Activated B cell treated with CpG ODN at 0.5 μM for 24 hours (primary cell): Measurements from ENCODE around the gene GNAL. TPM values are rescaled to one million over a fixed set of nuclear protein-coding genes. Genes with fewer than 3 reads are reported as not detected.

Source experiments
- ATAC-seq: fragments of 200-7000 bp; cut with Tn5 transposase; one replicate; pipeline ENCODE4 v1.10.0; 2021; ENCODE audit warnings: low read depth, mild to moderate bottlenecking, moderate library complexity
- CTCF ChIA-PET: fragments of 350-600 bp; sonication (Branson Sonifier 250); formaldehyde crosslinking; loops from one replicate; lab custom pipeline; 2021; ENCODE audit warnings: antibody characterized with exemption; lab: Charles Lee
- POLR2A ChIA-PET: fragments of 350-600 bp; sonication (Branson Sonifier 250); formaldehyde crosslinking; loops from one replicate; lab custom pipeline; 2021; ENCODE audit warnings: antibody characterized with exemption; lab: Charles Lee
- DNase-seq: peaks from one replicate; pipeline ENCODE4 v3.0.0; 2022
- H3K27ac Mint-ChIP-seq: one replicate; pipeline ENCODE4 v1.8.0; 2020; ENCODE audit warnings: mixed read lengths
- H3K27me3 Mint-ChIP-seq: one replicate; pipeline ENCODE4 v1.8.0; 2021; ENCODE audit warnings: mixed read lengths
- H3K36me3 Mint-ChIP-seq: one replicate; pipeline ENCODE4 v1.8.0; 2021; ENCODE audit warnings: low read depth, mixed read lengths
- H3K4me1 Mint-ChIP-seq: one replicate; pipeline ENCODE4 v1.8.0; 2021; ENCODE audit warnings: mixed read lengths
- H3K4me3 Mint-ChIP-seq: one replicate; pipeline ENCODE4 v1.8.0; 2020; ENCODE audit warnings: mild to moderate bottlenecking, mixed read lengths
- H3K9me3 Mint-ChIP-seq: one replicate; pipeline ENCODE4 v1.8.0; 2020; ENCODE audit warnings: mixed read lengths
- CTCF ChIP-seq: fragments of 200-600 bp; IDR thresholded peaks from one replicate; pipeline ENCODE4 v1.8.0; 2022; ENCODE audit warnings: antibody characterized with exemption, mild to moderate bottlenecking
- intact Hi-C: fragments of 100-400 bp; cut with micrococcal nuclease; formaldehyde crosslinking; loops from one replicate; pipeline ENCODE4 v1.15.1; 2024
- total RNA-seq: library from RNA; stranded (reverse); gene quantifications from 2 replicates; pipeline ENCODE4 v1.2.3, GENCODE V29; 2022

GNAL gene
- total RNA-seq, 1 donor from 2014 or later, result not detected

DNA sequence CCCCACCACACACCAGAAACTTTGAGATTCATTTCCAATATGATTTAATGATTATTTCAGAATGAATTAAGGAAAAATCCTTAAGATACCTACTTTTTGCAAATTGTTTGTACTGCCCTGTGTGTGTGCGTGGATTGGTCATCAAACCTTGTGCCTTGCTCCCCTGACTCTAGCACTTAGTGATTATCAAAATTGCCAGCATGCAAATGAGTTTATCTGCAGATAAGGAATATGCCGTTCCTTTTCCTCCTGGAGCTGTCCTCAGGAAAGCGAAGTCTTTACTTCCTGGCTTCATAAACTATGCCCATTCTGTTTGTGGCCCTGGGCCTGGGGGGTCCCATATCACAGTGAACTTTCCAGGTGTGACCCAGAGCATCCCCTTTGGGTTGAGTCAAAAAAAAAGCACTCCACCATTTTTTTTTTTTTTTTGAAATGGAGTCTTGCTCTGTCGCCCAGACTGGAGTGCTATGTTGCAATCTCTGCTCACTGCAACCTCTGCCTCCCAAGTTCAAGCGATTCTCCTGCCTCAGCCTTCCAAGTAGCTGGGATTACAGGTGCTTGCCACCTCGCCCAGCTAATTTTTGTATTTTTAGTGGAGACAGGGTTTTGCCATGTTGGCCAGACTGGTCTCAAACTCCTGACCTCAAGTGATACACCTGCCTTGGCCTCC, 173.5 kb downstream of the GNAL start:
- ChIA-PET POLR2A (no interaction called here), CTCF (no interaction called here)
- Mint-ChIP-seq H3K9me3 (no peaks in the 10 kb centered on the region), H3K27ac (no peak overlapping the region), H3K27me3 (peaks cover 6% of the 10 kb centered on the region), H3K36me3 (no peaks in the 10 kb centered on the region), H3K4me3 (no peak overlapping the region), H3K4me1 (no peaks in the 10 kb centered on the region)
- DNase-seq (no peak), ATAC-seq (no peak)
- intact Hi-C loops, result no loop called here
- TF ChIP-seq CTCF, result no peak

DNA sequence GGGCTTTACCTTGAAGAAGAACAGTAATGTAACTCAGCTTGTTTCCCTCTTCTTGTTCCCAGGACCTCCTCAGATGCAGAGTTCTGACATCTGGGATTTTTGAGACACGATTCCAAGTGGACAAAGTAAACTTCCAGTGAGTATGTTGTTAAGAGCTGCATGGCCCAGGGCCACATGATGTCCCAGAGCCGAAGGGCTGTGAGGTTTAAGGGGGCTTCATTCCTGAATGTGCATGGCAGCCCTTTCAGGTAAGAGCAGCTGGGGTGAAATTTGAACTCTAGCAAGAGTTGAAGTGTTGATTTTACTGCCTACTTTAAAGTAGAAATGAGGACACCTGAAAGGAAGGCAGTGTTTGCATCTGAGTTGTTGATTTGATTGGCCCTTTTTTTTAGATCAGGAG, 175.4 kb downstream of the GNAL start:
- H3K36me3 Mint-ChIP-seq, result no peaks in the 10 kb centered on the region
- no peaks in the 10 kb centered on the region for H3K9me3 Mint-ChIP-seq
- H3K4me1 Mint-ChIP-seq, result peaks cover 9% of the 10 kb centered on the region
- ATAC-seq, result no peak
- H3K27me3 Mint-ChIP-seq, result peaks cover 8% of the 10 kb centered on the region
- no peak for TF ChIP-seq CTCF
- intact Hi-C loops, result no loop called here
- ChIA-PET POLR2A (no interaction called here), CTCF (no interaction called here)
- H3K27ac Mint-ChIP-seq, result no peak overlapping the region
- no peak for DNase-seq
- no peak overlapping the region for H3K4me3 Mint-ChIP-seq

GRCh38 chr18:11865071-11865470, 176.0 kb downstream of the GNAL start:
- intact Hi-C loops, result no loop called here
- peaks cover 8% of the 10 kb centered on the region for H3K27me3 Mint-ChIP-seq
- POLR2A ChIA-PET, result no interaction called here
- ATAC-seq (no peak), DNase-seq (no peak)
- TF ChIP-seq CTCF, result no peak
- no peak overlapping the region for H3K4me3 Mint-ChIP-seq
- peaks cover 9% of the 10 kb centered on the region for H3K4me1 Mint-ChIP-seq
- no peaks in the 10 kb centered on the region for H3K9me3 Mint-ChIP-seq
- no peaks in the 10 kb centered on the region for H3K36me3 Mint-ChIP-seq
- CTCF ChIA-PET, result no interaction called here
- H3K27ac Mint-ChIP-seq, result no peak overlapping the region

DNA sequence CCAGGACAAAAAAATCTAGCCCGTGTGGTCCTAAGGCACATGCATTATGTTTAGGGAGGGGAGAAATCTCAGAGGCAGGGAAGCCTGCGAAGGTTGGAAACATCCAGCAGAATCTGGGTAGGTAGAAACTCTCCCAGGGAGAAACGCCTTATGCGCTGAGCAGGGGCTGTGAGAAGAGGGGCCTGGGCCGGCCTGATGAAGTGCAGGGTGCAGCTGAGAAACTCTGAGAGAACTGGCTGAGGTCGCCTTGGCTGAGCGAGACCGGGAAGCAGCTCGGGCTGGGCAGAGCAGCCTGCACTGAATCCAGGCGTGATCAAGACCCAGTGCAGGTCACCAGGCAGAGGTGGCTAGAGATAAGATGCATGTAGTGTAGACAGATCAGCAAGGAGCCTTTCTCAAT, 177.3 kb downstream of the GNAL start:
- no peak for TF ChIP-seq CTCF
- intact Hi-C loops, result no loop called here
- no peak for ATAC-seq

DNA sequence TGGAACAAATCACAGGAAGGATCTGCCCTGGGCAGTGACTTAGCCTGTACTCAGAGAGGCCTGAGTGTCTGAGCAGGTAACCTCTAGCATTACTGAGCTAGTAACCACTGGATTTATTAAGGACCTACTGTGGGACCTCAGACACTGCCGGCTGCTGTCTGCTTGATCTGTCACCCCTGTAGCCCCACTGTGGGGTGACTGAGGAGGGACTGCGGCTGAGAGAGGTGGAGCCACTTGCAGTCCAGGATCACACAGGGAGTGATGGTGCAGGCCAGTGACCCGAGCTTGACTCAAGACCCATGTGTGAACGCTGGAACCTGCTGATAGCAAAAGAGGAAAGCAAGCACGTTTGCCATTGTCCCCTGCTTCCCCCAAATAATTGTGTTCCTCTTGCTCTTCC, 177.7 kb downstream of the GNAL start:
- H3K4me3 Mint-ChIP-seq, result no peak overlapping the region
- H3K27me3 Mint-ChIP-seq, result peaks cover 8% of the 10 kb centered on the region

More for the DNA sequence above, 177.3 kb downstream of the GNAL start:
- Mint-ChIP-seq H3K4me1 (peaks cover 9% of the 10 kb centered on the region), H3K27me3 (peaks cover 8% of the 10 kb centered on the region), H3K4me3 (no peak overlapping the region), H3K36me3 (no peaks in the 10 kb centered on the region), H3K27ac (no peak overlapping the region), H3K9me3 (no peaks in the 10 kb centered on the region)
- POLR2A ChIA-PET, result interaction anchor here (0.8 kb wide), 1 partner anchor 1001 kb away, joined by 7 read pairs; no protein-coding TSS in a partner anchor
- DNase-seq, result no peak
- CTCF ChIA-PET, result no interaction called here

More for the DNA sequence above, 177.7 kb downstream of the GNAL start:
- TF ChIP-seq CTCF, result no peak
- intact Hi-C loops, result no loop called here
- Mint-ChIP-seq H3K9me3 (no peaks in the 10 kb centered on the region), H3K27ac (no peak overlapping the region), H3K36me3 (no peaks in the 10 kb centered on the region), H3K4me1 (peaks cover 9% of the 10 kb centered on the region)
- DNase-seq, result no peak
- ChIA-PET POLR2A (no interaction called here), CTCF (no interaction called here)
- no peak for ATAC-seq
